Breast epithelium (tissue), 3 donors: Measurements from ENCODE around the gene CACNA2D3.

Experiments
- POLR2A ChIP-seq: fragments of 450-650 bp; IDR thresholded peaks from one replicate; pipeline ENCODE4 v1.6.1; 2016; ENCODE audit warnings: antibody characterized with exemption, mild to moderate bottlenecking, moderate library complexity
- POLR2AphosphoS5 ChIP-seq, 3 donors: sonication (generic); formaldehyde crosslinking; IDR thresholded peaks; one replicate each; pipeline ENCODE4 v1.6.1; 2017; ENCODE audit warnings: antibody characterized with exemption in 3 of 3
- TF ChIP-seq, protein P1 (sequence below), 3 donors: fragments of 450-650 bp; IDR thresholded peaks; one replicate each; pipeline ENCODE4 v1.5.1; 2016 to 2017; ENCODE audit warnings: antibody characterized with exemption in 3 of 3, mild to moderate bottlenecking in 3 of 3, moderate library complexity in 3 of 3

DNA sequence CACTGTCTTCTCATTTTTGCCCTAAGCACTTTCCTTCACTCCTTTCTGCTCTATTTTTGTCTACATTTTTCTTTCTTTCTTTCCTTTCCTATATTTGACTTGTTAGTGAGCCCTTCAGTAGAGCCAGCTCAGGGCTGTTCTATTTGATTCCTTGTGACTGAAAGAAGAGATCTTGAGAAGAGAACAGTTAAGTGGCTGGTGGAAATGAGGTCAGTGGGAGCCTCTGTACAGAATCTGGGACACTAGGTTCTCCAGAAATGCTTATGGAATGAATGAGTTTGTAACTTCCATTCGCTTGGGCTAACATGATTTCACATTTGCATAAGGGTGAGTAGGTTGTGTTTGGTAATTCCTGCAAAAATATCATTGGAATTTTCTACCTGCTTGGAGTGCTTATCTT is 45.6 kb downstream of the CACNA2D3 start:
- TF ChIP-seq, protein P1, sequence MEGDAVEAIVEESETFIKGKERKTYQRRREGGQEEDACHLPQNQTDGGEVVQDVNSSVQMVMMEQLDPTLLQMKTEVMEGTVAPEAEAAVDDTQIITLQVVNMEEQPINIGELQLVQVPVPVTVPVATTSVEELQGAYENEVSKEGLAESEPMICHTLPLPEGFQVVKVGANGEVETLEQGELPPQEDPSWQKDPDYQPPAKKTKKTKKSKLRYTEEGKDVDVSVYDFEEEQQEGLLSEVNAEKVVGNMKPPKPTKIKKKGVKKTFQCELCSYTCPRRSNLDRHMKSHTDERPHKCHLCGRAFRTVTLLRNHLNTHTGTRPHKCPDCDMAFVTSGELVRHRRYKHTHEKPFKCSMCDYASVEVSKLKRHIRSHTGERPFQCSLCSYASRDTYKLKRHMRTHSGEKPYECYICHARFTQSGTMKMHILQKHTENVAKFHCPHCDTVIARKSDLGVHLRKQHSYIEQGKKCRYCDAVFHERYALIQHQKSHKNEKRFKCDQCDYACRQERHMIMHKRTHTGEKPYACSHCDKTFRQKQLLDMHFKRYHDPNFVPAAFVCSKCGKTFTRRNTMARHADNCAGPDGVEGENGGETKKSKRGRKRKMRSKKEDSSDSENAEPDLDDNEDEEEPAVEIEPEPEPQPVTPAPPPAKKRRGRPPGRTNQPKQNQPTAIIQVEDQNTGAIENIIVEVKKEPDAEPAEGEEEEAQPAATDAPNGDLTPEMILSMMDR (IDR thresholded peaks at IDR 0.05): no peak
- no peak for TF ChIP-seq POLR2AphosphoS5 (IDR thresholded peaks at IDR 0.05)
- no peak for TF ChIP-seq POLR2A
